ENCODE data around the gene FAHD1. TPM values are rescaled to one million over a fixed set of nuclear protein-coding genes. Genes with fewer than 3 reads are reported as not detected.

Gene FAHD1
- total RNA-seq, 2 experiments from 2014 or later: 4.1 to 4.5 TPM

DNA sequence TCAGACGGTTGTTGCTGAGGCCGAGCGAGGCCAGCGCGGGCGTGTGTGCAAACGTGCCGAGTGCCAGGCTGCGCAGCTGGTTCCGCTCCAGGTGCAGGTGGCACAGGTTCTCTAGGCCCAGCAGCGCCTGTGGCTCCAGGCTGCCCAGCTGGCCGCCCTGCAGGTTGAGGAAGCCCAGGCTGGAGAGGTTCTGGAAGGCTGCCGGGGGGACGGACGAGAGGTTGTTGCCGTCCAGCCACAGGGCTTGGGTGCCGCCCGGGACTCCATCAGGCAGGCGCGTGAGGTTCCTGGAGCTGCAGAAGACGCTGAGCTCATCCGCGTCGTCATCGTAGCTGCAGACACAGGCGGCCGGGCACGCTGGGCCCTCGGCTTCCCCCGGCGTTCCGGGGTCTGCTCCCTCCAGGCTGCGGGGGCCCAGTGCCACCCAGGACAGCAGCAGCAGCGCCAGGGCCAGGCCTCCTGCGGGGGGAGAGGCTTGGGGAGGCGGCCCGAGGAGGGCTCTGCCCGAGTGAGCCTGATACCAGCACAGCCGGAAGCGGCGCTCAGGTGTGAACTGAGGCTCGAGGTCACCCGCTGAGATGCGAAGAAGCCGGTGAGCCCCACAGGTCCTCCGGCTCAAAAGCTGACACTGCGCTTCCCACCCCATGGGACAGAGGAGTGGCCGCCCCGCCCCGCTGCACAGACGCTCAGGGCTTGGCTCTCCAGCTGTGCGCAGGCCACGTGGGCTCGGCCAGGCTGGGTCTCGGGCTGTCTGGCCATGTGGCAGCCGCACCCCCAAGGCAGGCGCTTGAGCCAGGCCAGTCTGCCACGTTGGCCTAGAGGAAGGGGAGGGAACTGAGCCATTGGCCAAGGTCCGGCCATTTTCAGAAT lies 34.8 kb upstream of the FAHD1 start:
- intact Hi-C loops (cut with DNase I, micrococcal nuclease): no loop called here
- Mint-ChIP-seq H3K36me3 (ENCODE audit: low read depth) (peaks cover 8% of the 10 kb centered on the region), H3K27ac (no peak overlapping the region), H3K4me1 (ENCODE audit: low read depth) (no peaks in the 10 kb centered on the region), H3K27me3 (no peaks in the 10 kb centered on the region), H3K4me3 (no peak overlapping the region), H3K9me3 (peaks cover 1% of the 10 kb centered on the region)
- no peaks in the 10 kb centered on the region for H3K27me3 ChIP-seq (ENCODE audit: control insufficient read depth in 1 of 2, insufficient read depth in 2 of 2, low read length in 2 of 2)
- ChIA-PET POLR2A (interaction anchor here (1.4 to 2.2 kb wide), 3 partner anchors 10 to 34 kb away, joined by 3 to 9 read pairs (median 9); partner anchors contain the start of genes HAGH, NUBP2 and SPSB3), CTCF (no interaction called here)
- H3K4me3 ChIP-seq (ENCODE audit: low read length): no peak overlapping the region
- H3K36me3 ChIP-seq (ENCODE audit: insufficient read depth, low read length): peaks cover 23% of the 10 kb centered on the region
- DNase-seq: peak in 1 of 14 experiments; percentile 27
- no peaks in the 10 kb centered on the region for H3K4me1 ChIP-seq (ENCODE audit: insufficient read depth, low read length)
- H3K27ac ChIP-seq (ENCODE audit: low read depth in 1 of 2, low read length in 2 of 2): no peak overlapping the region
- TF ChIP-seq, protein P1, sequence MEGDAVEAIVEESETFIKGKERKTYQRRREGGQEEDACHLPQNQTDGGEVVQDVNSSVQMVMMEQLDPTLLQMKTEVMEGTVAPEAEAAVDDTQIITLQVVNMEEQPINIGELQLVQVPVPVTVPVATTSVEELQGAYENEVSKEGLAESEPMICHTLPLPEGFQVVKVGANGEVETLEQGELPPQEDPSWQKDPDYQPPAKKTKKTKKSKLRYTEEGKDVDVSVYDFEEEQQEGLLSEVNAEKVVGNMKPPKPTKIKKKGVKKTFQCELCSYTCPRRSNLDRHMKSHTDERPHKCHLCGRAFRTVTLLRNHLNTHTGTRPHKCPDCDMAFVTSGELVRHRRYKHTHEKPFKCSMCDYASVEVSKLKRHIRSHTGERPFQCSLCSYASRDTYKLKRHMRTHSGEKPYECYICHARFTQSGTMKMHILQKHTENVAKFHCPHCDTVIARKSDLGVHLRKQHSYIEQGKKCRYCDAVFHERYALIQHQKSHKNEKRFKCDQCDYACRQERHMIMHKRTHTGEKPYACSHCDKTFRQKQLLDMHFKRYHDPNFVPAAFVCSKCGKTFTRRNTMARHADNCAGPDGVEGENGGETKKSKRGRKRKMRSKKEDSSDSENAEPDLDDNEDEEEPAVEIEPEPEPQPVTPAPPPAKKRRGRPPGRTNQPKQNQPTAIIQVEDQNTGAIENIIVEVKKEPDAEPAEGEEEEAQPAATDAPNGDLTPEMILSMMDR (IDR thresholded peaks at IDR 0.05): no peak
- H3K9me3 ChIP-seq (ENCODE audit: control insufficient read depth in 1 of 2, insufficient read depth in 1 of 2, low read length in 2 of 2): no peaks in the 10 kb centered on the region
- ATAC-seq (ENCODE audit: poor library complexity): no peak

DNA sequence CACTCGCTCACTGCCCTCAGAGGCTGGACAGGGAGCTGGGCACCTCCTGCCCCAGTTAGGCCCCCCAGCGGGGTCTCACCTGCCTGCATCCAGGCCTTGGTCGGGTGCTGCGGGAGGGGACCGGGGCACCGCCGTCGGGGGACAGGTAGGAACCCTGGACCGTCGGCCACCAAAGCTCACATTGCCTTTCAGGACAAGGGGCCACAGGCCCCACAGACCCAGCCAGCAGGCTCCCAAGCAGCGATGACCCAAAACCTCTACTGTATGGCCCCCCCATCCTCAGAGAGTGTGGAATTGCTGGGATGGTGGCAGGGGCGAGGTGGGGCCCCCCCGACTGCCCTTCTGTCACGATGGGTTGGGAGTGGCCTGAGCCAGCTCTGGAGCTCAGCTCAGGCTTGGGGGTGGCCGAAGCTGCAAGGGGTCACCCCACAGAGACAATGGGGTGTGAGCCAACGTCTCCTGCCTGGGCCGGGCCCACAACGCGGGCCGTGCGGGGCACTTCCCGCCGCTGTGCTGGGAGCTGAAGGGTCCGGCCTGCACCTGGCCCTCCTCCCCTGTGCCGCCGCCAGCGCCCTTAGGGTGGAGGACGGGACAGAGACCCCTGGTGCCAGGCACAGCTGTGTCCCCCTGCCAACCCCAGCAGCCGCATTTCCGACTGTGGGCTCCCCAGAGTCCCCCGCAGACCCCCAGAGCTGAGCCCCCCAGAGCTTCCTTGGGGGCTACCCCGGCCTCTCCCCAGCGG lies 34.0 kb upstream of the FAHD1 start:
- TF ChIP-seq, protein P1 (IDR thresholded peaks at IDR 0.05): no peak
- Mint-ChIP-seq H3K4me1 (ENCODE audit: low read depth) (no peaks in the 10 kb centered on the region), H3K4me3 (no peak overlapping the region), H3K27ac (no peak overlapping the region), H3K9me3 (peaks cover 3% of the 10 kb centered on the region), H3K27me3 (no peaks in the 10 kb centered on the region), H3K36me3 (ENCODE audit: low read depth) (peaks cover 11% of the 10 kb centered on the region)
- DNase-seq: peak in 1 of 14 experiments; percentile 16
- H3K4me3 ChIP-seq (ENCODE audit: low read length): no peak overlapping the region
- H3K36me3 ChIP-seq (ENCODE audit: insufficient read depth, low read length): peaks cover 19% of the 10 kb centered on the region
- intact Hi-C loops (cut with DNase I, micrococcal nuclease): no loop called here
- H3K9me3 ChIP-seq (ENCODE audit: control insufficient read depth in 1 of 2, insufficient read depth in 1 of 2, low read length in 2 of 2): peaks cover 7 to 8% of the 10 kb centered on the region in 2 experiments
- no peak for ATAC-seq (ENCODE audit: poor library complexity)
- H3K27ac ChIP-seq (ENCODE audit: low read depth in 1 of 2, low read length in 2 of 2): no peak overlapping the region
- POLR2A ChIA-PET: interaction anchor here (2.2 kb wide), 1 partner anchor 10 kb away, joined by 9 read pairs; the partner anchor contains the start of genes NUBP2 and SPSB3
- H3K27me3 ChIP-seq (ENCODE audit: control insufficient read depth in 1 of 2, insufficient read depth in 2 of 2, low read length in 2 of 2): no peaks in the 10 kb centered on the region
- H3K4me1 ChIP-seq (ENCODE audit: insufficient read depth, low read length): no peaks in the 10 kb centered on the region
- CTCF ChIA-PET: no interaction called here

DNA sequence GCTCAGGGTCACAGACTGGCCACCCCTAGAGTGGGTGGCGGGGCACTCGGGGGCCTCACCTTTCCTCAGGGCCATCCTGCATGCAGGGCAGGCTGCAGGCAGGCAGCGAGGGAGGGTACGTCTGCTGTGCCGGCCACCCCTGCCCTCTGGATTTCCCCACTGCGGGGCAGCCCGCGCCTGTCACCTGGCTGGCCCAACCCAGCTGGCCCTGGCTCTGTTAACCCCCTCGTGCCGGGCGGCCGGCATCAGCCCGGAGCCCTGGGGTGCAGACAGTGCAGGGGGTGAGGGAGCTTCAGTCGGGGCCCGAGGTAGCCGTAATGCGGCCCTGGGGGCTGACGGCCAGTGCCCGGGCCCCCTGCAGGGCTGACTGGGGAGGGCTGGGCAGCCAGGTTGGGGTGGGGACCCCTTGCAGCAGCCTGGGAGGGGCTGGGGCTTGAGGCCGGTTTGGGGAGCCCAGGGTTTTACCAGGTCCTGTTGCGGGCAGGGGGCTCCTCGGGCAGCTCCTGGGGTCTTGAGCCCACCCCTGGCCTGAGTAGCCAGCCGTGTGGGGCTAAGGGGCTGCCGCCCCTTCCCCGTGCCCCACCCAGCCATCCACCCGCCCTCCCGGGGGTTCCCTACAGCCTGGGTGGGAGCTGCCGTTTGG lies 33.3 kb upstream of the FAHD1 start, which contains the start of gene IGFALS:
IGFALS (minus strand) TSS at position 128 of the 643 bp plus-strand sequence; CDS start at position 75, 53 bp downstream.
- Mint-ChIP-seq H3K27ac (no peak within 1 kb of the TSS), H3K9me3 (peaks cover 3% of the 10 kb centered on the region), H3K27me3 (no peaks in the 10 kb centered on the region), H3K4me1 (ENCODE audit: low read depth) (no peaks in the 10 kb centered on the region), H3K36me3 (ENCODE audit: low read depth) (peaks cover 10% of the 10 kb centered on the region), H3K4me3 (no peak within 1 kb of the TSS)
- H3K4me1 ChIP-seq (ENCODE audit: insufficient read depth, low read length): no peaks in the 10 kb centered on the region
- peak in 1 of 14 experiments; percentile 16 for DNase-seq
- H3K4me3 ChIP-seq (ENCODE audit: low read length): no peak within 1 kb of the TSS
- H3K9me3 ChIP-seq (ENCODE audit: control insufficient read depth in 1 of 2, insufficient read depth in 1 of 2, low read length in 2 of 2): peaks cover 11 to 15% of the 10 kb centered on the region in 2 experiments
- no peaks in the 10 kb centered on the region for H3K27me3 ChIP-seq (ENCODE audit: control insufficient read depth in 1 of 2, insufficient read depth in 2 of 2, low read length in 2 of 2)
- POLR2A ChIA-PET: interaction anchor here (2.2 kb wide), 1 partner anchor 11 kb away, joined by 9 read pairs; the partner anchor contains the start of genes NUBP2 and SPSB3
- TF ChIP-seq, protein P1 (IDR thresholded peaks at IDR 0.05): no peak
- H3K27ac ChIP-seq (ENCODE audit: low read depth in 1 of 2, low read length in 2 of 2): no peak within 1 kb of the TSS
- intact Hi-C loops (cut with DNase I, micrococcal nuclease): no loop called here
- no peak for ATAC-seq (ENCODE audit: poor library complexity)
- CTCF ChIA-PET: no interaction called here
- peaks cover 12% of the 10 kb centered on the region for H3K36me3 ChIP-seq (ENCODE audit: insufficient read depth, low read length)
